G401 (cell line): ENCODE measurements around the gene RABL2A. TPM values are rescaled to one million over a fixed set of nuclear protein-coding genes. Genes with fewer than 3 reads are reported as not detected.
A peak's percentile ranks its signal among the peaks of the same experiment; 100 is the strongest.
"Not testable (repeated sequence)": the region's sequence is repeated elsewhere in the genome, so short reads cannot be mapped to it uniquely, and the experiment has no call there.

Experiments
- DNase-seq: peaks from one replicate; pipeline ENCODE4 v3.0.0-alpha.2; 2015; ENCODE audit warnings: low spot score
- in situ Hi-C: cut with HindIII; loops from 2 replicates; pipeline ENCODE4 v1.10.0; 2016; ENCODE audit warnings: low sequenced_read_pairs, mixed read lengths
- total RNA-seq: library from RNA; depleted of rRNA; stranded (reverse); fragments of >200 nt; shearing (Covaris generic); gene quantifications from 2 replicates; pipeline ENCODE4 v1.2.3, GENCODE V29; 2014; rRNA removed

Gene RABL2A
- total RNA-seq = 5.5 and 11.8 TPM in 2 replicates

GRCh38 chr2:113626616-113627330, at the start of gene RABL2A:
Gene RABL2A (plus strand): TSS chr2:113627266. CDS start chr2:113628607, 1,341 bp downstream.
- DNase-seq = peak; percentile 78
- in situ Hi-C loops = not testable (repeated sequence)

GRCh38 chr2:113578508-113578907, 48.6 kb upstream of the RABL2A start:
- DNase-seq, in situ Hi-C loops: not testable (repeated sequence)

GRCh38 chr2:113582473-113582872, 44.6 kb upstream of the RABL2A start:
- in situ Hi-C loops, DNase-seq: not testable (repeated sequence)

GRCh38 chr2:113583521-113584225, 43.4 kb upstream of the RABL2A start:
- in situ Hi-C loops = not testable (repeated sequence)
- DNase-seq = peak; percentile 79

GRCh38 chr2:113584311-113585092, 42.6 kb upstream of the RABL2A start:
- DNase-seq, in situ Hi-C loops: not testable (repeated sequence)

- DNase-seq, in situ Hi-C loops: not testable (repeated sequence)
These were observed 39.9 kb upstream of the RABL2A start for GRCh38 chr2:113587201-113587600.

GRCh38 chr2:113589591-113589990, 37.5 kb upstream of the RABL2A start:
- in situ Hi-C loops, DNase-seq: not testable (repeated sequence)

GRCh38 chr2:113591926-113592325, 35.1 kb upstream of the RABL2A start:
- in situ Hi-C loops, DNase-seq: not testable (repeated sequence)

- DNase-seq, in situ Hi-C loops: not testable (repeated sequence)
These were observed 33.8 kb upstream of the RABL2A start for GRCh38 chr2:113593280-113593679.

GRCh38 chr2:113595725-113596124, 31.3 kb upstream of the RABL2A start:
- DNase-seq, in situ Hi-C loops: not testable (repeated sequence)

GRCh38 chr2:113597164-113597563, 29.9 kb upstream of the RABL2A start:
- in situ Hi-C loops, DNase-seq: not testable (repeated sequence)

GRCh38 chr2:113597572-113597971, 29.5 kb upstream of the RABL2A start:
- in situ Hi-C loops, DNase-seq: not testable (repeated sequence)

- in situ Hi-C loops, DNase-seq: not testable (repeated sequence)
These were observed 28.9 kb upstream of the RABL2A start for GRCh38 chr2:113598180-113598579.

- DNase-seq, in situ Hi-C loops: not testable (repeated sequence)
These were observed 28.3 kb upstream of the RABL2A start for GRCh38 chr2:113598738-113599137.

GRCh38 chr2:113599208-113599607, 27.9 kb upstream of the RABL2A start:
- DNase-seq, in situ Hi-C loops: not testable (repeated sequence)

GRCh38 chr2:113602040-113602769, 24.9 kb upstream of the RABL2A start:
- DNase-seq, in situ Hi-C loops: not testable (repeated sequence)

GRCh38 chr2:113602869-113603466, 24.1 kb upstream of the RABL2A start:
- in situ Hi-C loops = no loop called here

GRCh38 chr2:113603467-113604084, 23.5 kb upstream of the RABL2A start:
- DNase-seq = peak; percentile 82
- in situ Hi-C loops = not testable (repeated sequence)

More at GRCh38 chr2:113602869-113603466, 24.1 kb upstream of the RABL2A start:
- DNase-seq = no peak
